K562 (cell line): Measurements from ENCODE around the gene SMG1. TPM values are rescaled to one million over a fixed set of nuclear protein-coding genes. Genes with fewer than 3 reads are reported as not detected.
A peak's percentile ranks its signal among the peaks of the same experiment; 100 is the strongest.

ENCODE experiments used
- CBFA2T3 ChIP-seq: fragments of 450-650 bp; IDR thresholded peaks from 2 replicates; pipeline ENCODE4 v1.6.1; 2017
- CHAMP1 ChIP-seq: fragments of 450-650 bp; IDR thresholded peaks from 2 replicates; pipeline ENCODE4 v1.6.1; 2016; ENCODE audit warnings: mild to moderate bottlenecking
- DEAF1 ChIP-seq: fragments of 450-650 bp; formaldehyde crosslinking; IDR thresholded peaks from 2 replicates; pipeline ENCODE4 v1.4.0; 2020; ENCODE audit warnings: mild to moderate bottlenecking, moderate library complexity
- HNRNPK ChIP-seq: fragments of 200-400 bp; formaldehyde crosslinking; IDR thresholded peaks from one replicate; pipeline ENCODE4 v1.6.1; 2018; ENCODE audit warnings: mild to moderate bottlenecking, low read depth, low read length; ENCODE audit not compliant: poor library complexity, severe bottlenecking
- ILF3 ChIP-seq: fragments of 450-650 bp; IDR thresholded peaks from 2 replicates; pipeline ENCODE4 v1.6.1; 2018; ENCODE audit warnings: antibody characterized with exemption, mild to moderate bottlenecking, moderate library complexity, borderline replicate concordance
- ILK ChIP-seq: fragments of 450-650 bp; IDR thresholded peaks from 2 replicates; pipeline ENCODE4 v1.6.1; 2016; ENCODE audit warnings: missing genetic modification characterization, low read depth, mild to moderate bottlenecking, missing compliant biosample characterization, moderate library complexity, borderline replicate concordance
- L3MBTL2 ChIP-seq: fragments of 450-650 bp; IDR thresholded peaks from 2 replicates; pipeline ENCODE4 v1.6.1; 2016; ENCODE audit warnings: mild to moderate bottlenecking, moderate library complexity
- MAFG ChIP-seq: fragments of 450-650 bp; conservative IDR thresholded peaks from 2 replicates; pipeline ENCODE4 v1.6.1; 2016; ENCODE audit warnings: missing genetic modification characterization, missing compliant biosample characterization
- MNT ChIP-seq, 2 experiments: fragments of 450-650 bp; conservative IDR thresholded peaks; 2 replicates each; pipeline ENCODE4 v1.6.1; 2017; ENCODE audit warnings: mild to moderate bottlenecking in 2 of 2, moderate library complexity in 2 of 2
- NCOR1 ChIP-seq: fragments of 450-650 bp; IDR thresholded peaks from 2 replicates; pipeline ENCODE4 v1.6.1; 2016; ENCODE audit warnings: mild to moderate bottlenecking, moderate library complexity
- POLR2A ChIP-seq: fragments of 450-650 bp; conservative IDR thresholded peaks from 2 replicates; pipeline ENCODE4 v1.6.1; 2016
- SMAD4 ChIP-seq: fragments of 250-450 bp; sonication (Bioruptor Pico); conservative IDR thresholded peaks from 2 replicates; pipeline ENCODE4 v1.8.0; 2021; ENCODE audit warnings: inconsistent platforms, mild to moderate bottlenecking, moderate library complexity
- ZNF766 ChIP-seq: fragments of 200-800 bp; sonication (Bioruptor generic); conservative IDR thresholded peaks from 2 replicates; pipeline ENCODE4 v1.6.1; 2016; ENCODE audit warnings: missing genetic modification characterization, missing compliant biosample characterization
- polyA plus RNA-seq, 8 experiments: library from polyadenylated mRNA; depleted of rRNA in 4 of 8; stranded (reverse) in 5 of 8; unstranded in 3 of 8; fragments of >200 nt; fragmentation: Nextera tagmentation in 2 of 8; fragmentation: Illumina TruSeq in 1 of 8; extraction: Ambion mirVana in 2 of 8; extraction: Trizol in 1 of 8; gene quantifications; 2 replicates each; pipeline versions ENCODE4 v1.2.1 to v1.2.3, GENCODE V29; 2011 to 2014; ENCODE audit warnings: inconsistent platforms in 1 of 8, missing spikeins in 1 of 8
- total RNA-seq, 7 experiments: library from RNA; depleted of rRNA in 6 of 7; stranded (reverse); fragments of >200 nt in 6 of 7; fragmentation: Illumina TruSeq in 2 of 7; extraction: Trizol in 2 of 7; gene quantifications; 2 replicates each; pipeline versions ENCODE4 v1.2.1 to v1.2.3, GENCODE V29; 2011 to 2021; ENCODE audit warnings: low replicate concordance in 1 of 7
- TF ChIP-seq, protein P1 (sequence below): fragments of 450-650 bp; IDR thresholded peaks from 2 replicates; pipeline ENCODE4 v1.6.1; 2017; ENCODE audit warnings: antibody characterized with exemption, mild to moderate bottlenecking
- TF ChIP-seq, protein P2 (sequence below): fragments of 250-450 bp; sonication (Bioruptor Pico); IDR thresholded peaks from 2 replicates; pipeline ENCODE4 v1.4.0; 2020; ENCODE audit warnings: borderline replicate concordance

The SMG1 gene
- total and polyA plus RNA-seq, 9 of the 15 experiments (the other 6 are each of a cell fraction or from before 2014, with no cell fraction given) = 3.4 to 54.8 (median 32.0) TPM

- TF ChIP-seq SMAD4 (CRISPR knock-in tag) (no peak), MAFG (tag) (peak; percentile 83), L3MBTL2 (no peak), HNRNPK (no peak), ILK (no peak), ZNF766 (CRISPR knock-in tag) (no peak), ILF3 (no peak), DEAF1 (no peak), POLR2A (no peak), CBFA2T3 (peak; percentile 14; the same call in 1 of the 2 replicates), NCOR1 (peak; percentile 26; the same call in 1 of the 2 replicates), MNT (conservative IDR thresholded peaks at IDR 0.05) (0 out of 4 replicates have a peak, but pooled peaks of 1 of the 2 experiments have one; percentile 11), CHAMP1 (no peak)
- TF ChIP-seq, protein P1, sequence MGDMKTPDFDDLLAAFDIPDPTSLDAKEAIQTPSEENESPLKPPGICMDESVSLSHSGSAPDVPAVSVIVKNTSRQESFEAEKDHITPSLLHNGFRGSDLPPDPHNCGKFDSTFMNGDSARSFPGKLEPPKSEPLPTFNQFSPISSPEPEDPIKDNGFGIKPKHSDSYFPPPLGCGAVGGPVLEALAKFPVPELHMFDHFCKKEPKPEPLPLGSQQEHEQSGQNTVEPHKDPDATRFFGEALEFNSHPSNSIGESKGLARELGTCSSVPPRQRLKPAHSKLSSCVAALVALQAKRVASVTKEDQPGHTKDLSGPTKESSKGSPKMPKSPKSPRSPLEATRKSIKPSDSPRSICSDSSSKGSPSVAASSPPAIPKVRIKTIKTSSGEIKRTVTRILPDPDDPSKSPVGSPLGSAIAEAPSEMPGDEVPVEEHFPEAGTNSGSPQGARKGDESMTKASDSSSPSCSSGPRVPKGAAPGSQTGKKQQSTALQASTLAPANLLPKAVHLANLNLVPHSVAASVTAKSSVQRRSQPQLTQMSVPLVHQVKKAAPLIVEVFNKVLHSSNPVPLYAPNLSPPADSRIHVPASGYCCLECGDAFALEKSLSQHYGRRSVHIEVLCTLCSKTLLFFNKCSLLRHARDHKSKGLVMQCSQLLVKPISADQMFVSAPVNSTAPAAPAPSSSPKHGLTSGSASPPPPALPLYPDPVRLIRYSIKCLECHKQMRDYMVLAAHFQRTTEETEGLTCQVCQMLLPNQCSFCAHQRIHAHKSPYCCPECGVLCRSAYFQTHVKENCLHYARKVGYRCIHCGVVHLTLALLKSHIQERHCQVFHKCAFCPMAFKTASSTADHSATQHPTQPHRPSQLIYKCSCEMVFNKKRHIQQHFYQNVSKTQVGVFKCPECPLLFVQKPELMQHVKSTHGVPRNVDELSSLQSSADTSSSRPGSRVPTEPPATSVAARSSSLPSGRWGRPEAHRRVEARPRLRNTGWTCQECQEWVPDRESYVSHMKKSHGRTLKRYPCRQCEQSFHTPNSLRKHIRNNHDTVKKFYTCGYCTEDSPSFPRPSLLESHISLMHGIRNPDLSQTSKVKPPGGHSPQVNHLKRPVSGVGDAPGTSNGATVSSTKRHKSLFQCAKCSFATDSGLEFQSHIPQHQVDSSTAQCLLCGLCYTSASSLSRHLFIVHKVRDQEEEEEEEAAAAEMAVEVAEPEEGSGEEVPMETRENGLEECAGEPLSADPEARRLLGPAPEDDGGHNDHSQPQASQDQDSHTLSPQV = peak; percentile 65
- TF ChIP-seq, protein P2, sequence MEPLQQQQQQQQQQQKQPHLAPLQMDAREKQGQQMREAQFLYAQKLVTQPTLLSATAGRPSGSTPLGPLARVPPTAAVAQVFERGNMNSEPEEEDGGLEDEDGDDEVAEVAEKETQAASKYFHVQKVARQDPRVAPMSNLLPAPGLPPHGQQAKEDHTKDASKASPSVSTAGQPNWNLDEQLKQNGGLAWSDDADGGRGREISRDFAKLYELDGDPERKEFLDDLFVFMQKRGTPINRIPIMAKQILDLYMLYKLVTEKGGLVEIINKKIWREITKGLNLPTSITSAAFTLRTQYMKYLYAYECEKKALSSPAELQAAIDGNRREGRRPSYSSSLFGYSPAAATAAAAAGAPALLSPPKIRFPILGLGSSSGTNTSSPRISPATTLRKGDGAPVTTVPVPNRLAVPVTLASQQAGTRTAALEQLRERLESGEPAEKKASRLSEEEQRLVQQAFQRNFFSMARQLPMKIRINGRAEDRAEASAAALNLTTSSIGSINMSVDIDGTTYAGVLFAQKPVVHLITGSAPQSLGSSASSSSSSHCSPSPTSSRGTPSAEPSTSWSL = no peak
These were observed 122.4 kb downstream of the SMG1 start (continued) for GRCh38 chr16:18803569-18804462.
